Vagina (tissue), 2 donors: ENCODE measurements around the gene MOCS2.

Experiments
- CTCF ChIP-seq, 3 experiments: fragments of 450-650 bp in 2 of 3; fragments of 200-600 bp in 1 of 3; sonication (generic) in 1 of 3; IDR thresholded peaks; one replicate each; pipeline ENCODE4 v1.5.1; 2017 to 2019; ENCODE audit warnings: antibody characterized with exemption in 3 of 3, mild to moderate bottlenecking in 2 of 3, moderate library complexity in 2 of 3
- POLR2A ChIP-seq, 2 donors: fragments of 450-650 bp; IDR thresholded peaks; one replicate each; pipeline ENCODE4 v1.6.1; 2017; ENCODE audit warnings: antibody characterized with exemption in 2 of 2, mild to moderate bottlenecking in 2 of 2, moderate library complexity in 2 of 2
- POLR2AphosphoS5 ChIP-seq, 2 donors: sonication (generic); formaldehyde crosslinking; IDR thresholded peaks; one replicate each; pipeline ENCODE4 v1.9.0; 2017; ENCODE audit warnings: antibody characterized with exemption in 2 of 2, mild to moderate bottlenecking in 2 of 2, low read depth in 1 of 2; ENCODE audit not compliant: insufficient read depth in 1 of 2

GRCh38 chr5:53123702-53124101, 14.1 kb upstream of the MOCS2 start:
- TF ChIP-seq CTCF (IDR thresholded peaks at IDR 0.05) (no peak), POLR2A (IDR thresholded peaks at IDR 0.05) (no peak), POLR2AphosphoS5 (IDR thresholded peaks at IDR 0.05; ENCODE audit: insufficient read depth in 1 of 2, low read depth in 1 of 2) (no peak)
